ENCODE measurements around the gene WHAMM.

The WHAMM gene

GRCh38 chr15:82873000-82873680, 63.7 kb downstream of the WHAMM start:
- no peak for DNase-seq

DNA sequence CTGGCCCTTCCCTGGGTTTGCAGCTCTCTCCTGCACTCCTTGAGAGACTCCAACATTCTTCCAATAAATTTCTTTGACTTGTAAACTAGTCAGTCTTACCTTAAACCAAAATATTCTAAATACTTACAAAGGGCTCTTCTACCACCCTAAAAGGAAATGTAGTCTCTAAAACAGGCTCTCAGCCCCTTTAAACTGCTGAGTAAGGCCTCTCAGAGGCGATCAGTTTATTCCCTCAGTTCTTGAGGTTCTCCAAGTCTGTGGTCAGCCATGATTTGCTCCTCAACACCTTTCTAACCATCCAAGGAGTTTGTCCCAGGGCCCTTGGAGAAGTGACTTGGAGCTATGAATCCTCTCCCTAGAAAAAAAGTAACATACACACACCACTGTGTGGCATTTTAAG, 64.8 kb downstream of the WHAMM start:
- no peak for DNase-seq

GRCh38 chr15:82874961-82875360, 65.5 kb downstream of the WHAMM start:
- DNase-seq = no peak

GRCh38 chr15:82875411-82876003, 66.1 kb downstream of the WHAMM start:
- peak; percentile 37 for DNase-seq

GRCh38 chr15:82877825-82878224, 68.4 kb downstream of the WHAMM start:
- no peak for DNase-seq

DNA sequence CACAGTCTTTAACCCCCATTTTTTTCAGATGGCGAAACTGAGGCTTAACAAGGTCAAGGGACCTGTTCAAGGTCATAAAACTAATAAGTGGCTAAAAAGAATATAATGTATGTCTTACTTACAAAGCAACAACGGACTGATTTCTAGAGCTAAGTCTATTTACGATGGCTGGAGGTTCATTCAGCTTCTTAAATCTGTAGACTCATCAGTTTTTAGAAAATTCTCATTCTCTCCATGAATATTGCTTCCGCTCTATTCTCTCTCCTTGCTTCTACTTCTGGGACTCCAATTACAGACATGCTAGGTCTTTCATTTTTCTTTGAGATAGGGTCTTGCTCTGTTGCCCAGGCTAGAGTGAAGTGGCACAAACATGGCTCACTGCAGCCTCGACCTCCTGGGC, 68.9 kb downstream of the WHAMM start:
- no peak for DNase-seq

- DNase-seq = no peak
Observed at GRCh38 chr15:82880704-82881103, 71.3 kb downstream of the WHAMM start.

GRCh38 chr15:82881747-82882146, 72.3 kb downstream of the WHAMM start:
- DNase-seq = no peak

DNA sequence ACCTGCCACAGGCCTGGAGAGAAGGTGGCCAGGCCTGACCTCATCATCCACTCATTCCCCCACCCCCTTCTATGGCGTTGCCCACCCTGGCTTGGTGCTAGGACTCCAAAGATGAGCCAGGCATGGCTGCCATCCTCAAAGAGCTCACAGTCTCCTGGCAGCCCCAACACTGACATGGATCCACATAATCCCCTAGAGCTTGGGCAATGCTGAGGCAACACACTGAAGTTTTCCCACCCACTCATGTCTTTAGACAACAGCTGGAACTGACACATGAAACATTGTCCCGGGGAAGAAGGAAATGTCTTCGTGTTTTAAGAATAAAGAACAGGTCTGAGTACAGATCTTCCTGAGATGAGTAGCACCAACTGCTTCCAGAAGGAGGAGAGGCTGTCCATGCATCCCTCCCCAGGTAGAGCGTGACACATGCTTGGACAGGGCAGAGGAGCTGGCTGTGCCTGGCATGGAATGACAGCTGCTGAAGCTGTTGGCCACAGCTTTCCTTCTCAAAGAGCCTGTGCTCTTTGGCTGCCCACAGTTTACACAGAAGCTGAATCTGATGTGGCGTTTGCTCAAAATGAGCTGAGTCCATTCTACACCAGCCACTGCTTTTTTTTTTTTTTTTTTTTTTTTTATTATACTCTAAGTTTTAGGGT, 73.0 kb downstream of the WHAMM start:
- DNase-seq = no peak
